Activated T-cell treated with anti-CD3 and anti-CD28 coated beads, Interleukin-2, amount 50 U/mL, for 24 hours (primary cell): ENCODE results near the gene ACSS1.

ENCODE experiments used
- DNase-seq: peaks from one replicate; pipeline ENCODE4 v3.0.0-alpha.2; 2020
- H3K27ac Mint-ChIP-seq: 2 replicates; pipeline ENCODE4 v1.8.0; 2020; ENCODE audit warnings: mild to moderate bottlenecking, mixed read lengths
- H3K27me3 Mint-ChIP-seq: 2 replicates; pipeline ENCODE4 v1.8.0; 2020; ENCODE audit warnings: mixed read lengths
- H3K36me3 Mint-ChIP-seq: 2 replicates; pipeline ENCODE4 v1.8.0; 2020; ENCODE audit warnings: low read depth, mixed read lengths
- H3K4me1 Mint-ChIP-seq: 2 replicates; pipeline ENCODE4 v1.8.0; 2020; ENCODE audit warnings: low read depth, mixed read lengths
- H3K4me3 Mint-ChIP-seq: 2 replicates; pipeline ENCODE4 v1.8.0; 2020; ENCODE audit warnings: mild to moderate bottlenecking, moderate library complexity, mixed read lengths
- H3K9me3 Mint-ChIP-seq: 2 replicates; pipeline ENCODE4 v1.8.0; 2020; ENCODE audit warnings: mixed read lengths

The ACSS1 gene

DNA sequence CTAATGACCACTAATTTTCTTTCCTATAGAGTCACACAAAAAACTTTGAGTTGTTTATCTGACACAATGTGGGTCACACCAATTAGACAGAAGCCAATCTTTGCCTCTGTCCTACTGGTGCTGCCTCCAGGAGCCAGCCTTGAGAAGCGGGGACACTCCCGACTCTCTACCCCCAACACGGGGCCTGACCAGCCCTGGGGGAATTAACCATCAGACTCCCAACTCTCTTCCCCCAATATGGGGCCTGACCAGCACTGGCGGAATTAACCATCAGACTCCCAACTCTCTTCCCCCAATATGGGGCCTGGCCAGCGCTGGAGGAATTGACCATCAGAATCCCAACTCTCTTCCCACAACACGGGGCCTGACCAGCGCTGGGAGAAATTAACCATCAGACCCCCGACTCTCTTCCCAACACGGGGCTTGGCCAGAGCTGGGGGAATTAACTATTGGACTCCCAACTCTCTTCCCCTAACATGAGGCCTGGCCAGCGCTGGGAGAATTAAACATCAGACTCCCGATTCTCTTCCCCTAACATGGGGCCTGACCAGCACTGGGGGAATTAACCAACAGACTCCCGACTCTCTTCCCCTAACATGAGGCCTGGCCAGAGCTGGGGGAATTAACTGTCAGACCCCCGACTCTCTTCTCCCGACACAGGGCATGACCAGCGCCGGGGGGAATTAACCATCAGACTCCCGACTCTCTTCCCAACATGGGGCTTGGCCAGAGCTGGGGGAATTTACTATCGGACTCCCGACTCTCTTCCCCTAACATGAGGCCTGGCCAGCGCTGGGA, 96.4 kb downstream of the ACSS1 start:
- peak overlapping the region; percentile 76 for H3K27ac Mint-ChIP-seq
- no peaks in the 10 kb centered on the region for H3K9me3 Mint-ChIP-seq
- no peaks in the 10 kb centered on the region for H3K27me3 Mint-ChIP-seq
- peaks cover 40% of the 10 kb centered on the region for H3K4me1 Mint-ChIP-seq
- no peak for DNase-seq
- H3K4me3 Mint-ChIP-seq = no peak overlapping the region
- H3K36me3 Mint-ChIP-seq = peaks cover 94% of the 10 kb centered on the region

GRCh38 chr20:24960861-24961260, 97.1 kb downstream of the ACSS1 start:
- H3K27me3 Mint-ChIP-seq = no peaks in the 10 kb centered on the region
- DNase-seq = no peak
- peaks cover 94% of the 10 kb centered on the region for H3K36me3 Mint-ChIP-seq
- H3K27ac Mint-ChIP-seq = peak overlapping the region; percentile 76
- H3K9me3 Mint-ChIP-seq = no peaks in the 10 kb centered on the region
- H3K4me1 Mint-ChIP-seq = peaks cover 43% of the 10 kb centered on the region
- H3K4me3 Mint-ChIP-seq = no peak overlapping the region

DNA sequence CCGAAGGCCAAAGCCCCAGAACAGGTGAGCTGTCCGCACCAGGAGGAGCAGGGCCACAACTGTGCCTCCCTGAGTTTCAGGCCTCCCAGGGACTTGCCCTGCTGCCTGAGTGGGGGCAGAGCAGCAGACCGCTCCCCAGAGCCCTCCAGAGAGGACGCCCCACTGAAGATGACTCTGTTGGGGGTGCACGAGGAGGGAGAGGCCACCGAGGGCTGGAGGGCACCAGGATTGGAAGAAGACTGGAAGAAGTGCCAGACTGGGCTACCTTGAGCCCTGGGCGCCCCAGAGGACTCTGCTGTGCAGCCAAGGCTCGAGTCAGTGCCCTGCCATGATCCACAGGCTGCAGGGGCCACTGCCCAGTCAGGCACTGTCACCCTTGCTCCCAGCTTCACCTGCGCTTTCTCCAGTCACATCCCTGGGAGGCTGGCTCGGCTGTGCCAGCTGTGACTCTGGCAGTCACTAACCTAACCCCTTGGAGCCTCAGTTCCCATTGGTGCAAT, 97.6 kb downstream of the ACSS1 start:
- DNase-seq = no peak
- H3K4me3 Mint-ChIP-seq = no peak overlapping the region
- peaks cover 94% of the 10 kb centered on the region for H3K36me3 Mint-ChIP-seq
- H3K9me3 Mint-ChIP-seq = no peaks in the 10 kb centered on the region
- H3K27ac Mint-ChIP-seq = peak overlapping the region; percentile 76
- H3K27me3 Mint-ChIP-seq = no peaks in the 10 kb centered on the region
- H3K4me1 Mint-ChIP-seq = peaks cover 44% of the 10 kb centered on the region

- Mint-ChIP-seq H3K27me3 (no peaks in the 10 kb centered on the region), H3K9me3 (no peaks in the 10 kb centered on the region), H3K4me1 (peaks cover 44% of the 10 kb centered on the region), H3K36me3 (peaks cover 92% of the 10 kb centered on the region), H3K27ac (peak overlapping the region; percentile 76), H3K4me3 (no peak overlapping the region)
- no peak for DNase-seq
These were observed 98.2 kb downstream of the ACSS1 start for GRCh38 chr20:24959591-24960301.

DNA sequence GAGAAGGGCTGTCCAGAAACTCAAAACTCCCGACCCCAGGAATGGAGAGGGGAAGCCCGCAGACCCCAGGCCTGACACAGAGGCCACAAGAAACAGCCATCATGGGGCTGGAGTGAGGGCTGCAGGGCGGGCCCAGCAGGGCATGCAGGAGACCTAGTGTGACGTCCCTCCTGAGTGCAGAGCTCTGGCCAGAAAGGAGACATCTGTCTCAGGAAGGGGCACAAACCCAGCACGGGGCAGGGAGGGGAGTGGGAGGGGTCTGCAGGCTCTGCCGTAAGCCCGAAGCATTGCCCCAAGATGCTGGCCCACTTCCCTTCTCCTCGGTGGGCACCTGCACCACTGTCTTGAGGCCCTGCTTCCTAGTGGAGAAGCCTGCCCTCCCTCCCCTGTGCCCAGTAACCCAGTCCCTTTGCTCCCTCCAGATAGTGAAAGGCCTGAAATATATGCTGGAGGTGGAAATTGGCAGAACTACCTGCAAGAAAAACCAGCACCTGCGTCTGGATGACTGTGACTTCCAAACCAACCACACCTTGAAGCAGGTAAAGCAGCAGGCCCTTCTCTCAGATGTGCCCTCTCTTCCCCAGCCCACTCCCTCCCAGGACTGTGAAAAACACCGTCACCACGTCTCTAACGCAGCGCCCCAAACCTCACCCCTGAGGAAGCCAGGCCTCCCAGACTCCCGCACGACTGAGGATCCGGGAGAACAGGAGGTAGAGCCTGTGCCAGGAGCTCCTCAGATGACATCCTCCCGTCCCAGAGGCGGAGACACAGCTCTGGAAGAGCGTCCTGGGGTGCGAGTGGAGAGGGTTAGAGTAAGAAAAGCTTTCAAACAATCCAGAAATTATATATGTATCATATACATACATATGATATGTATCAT, 99.2 kb downstream of the ACSS1 start:
- Mint-ChIP-seq H3K27ac (peak overlapping the region; percentile 47), H3K9me3 (no peaks in the 10 kb centered on the region), H3K27me3 (no peaks in the 10 kb centered on the region), H3K4me1 (peaks cover 46% of the 10 kb centered on the region), H3K36me3 (peaks cover 91% of the 10 kb centered on the region), H3K4me3 (no peak overlapping the region)
- DNase-seq = no peak

DNA sequence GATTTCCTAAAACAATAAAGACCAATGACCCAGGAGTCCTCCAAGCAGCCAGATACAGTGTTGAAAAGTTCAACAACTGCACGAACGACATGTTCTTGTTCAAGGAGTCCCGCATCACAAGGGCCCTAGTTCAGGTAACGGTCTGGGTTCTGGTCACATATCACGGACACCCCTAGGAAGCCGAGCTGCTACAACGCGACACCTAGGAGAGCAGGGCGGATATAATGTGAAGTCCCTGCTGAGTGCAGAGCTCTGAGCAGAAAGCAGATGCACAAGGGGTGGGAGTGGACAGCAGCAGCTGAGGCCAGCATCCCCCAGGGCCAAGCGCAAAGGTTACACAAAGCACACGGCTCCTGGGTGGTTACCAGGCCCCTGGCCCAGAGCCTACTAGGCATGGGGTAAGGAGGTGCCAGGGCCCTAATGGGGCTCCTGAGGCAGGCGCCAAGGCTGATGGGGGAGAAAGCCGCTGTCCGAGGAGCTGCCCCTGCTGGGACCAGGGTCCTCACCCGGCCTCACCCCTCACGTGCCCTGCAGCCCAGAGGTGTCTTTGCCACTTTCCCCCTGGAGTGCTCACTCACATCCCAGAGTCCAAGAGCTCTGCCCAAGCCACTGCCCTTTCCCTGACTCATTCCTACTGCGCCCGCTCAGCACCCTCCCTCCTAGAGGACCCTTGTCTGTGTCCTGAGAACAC, 100.5 kb downstream of the ACSS1 start:
- peak overlapping the region; percentile 64 for H3K27ac Mint-ChIP-seq
- peaks cover 53% of the 10 kb centered on the region for H3K4me1 Mint-ChIP-seq
- peaks cover 88% of the 10 kb centered on the region for H3K36me3 Mint-ChIP-seq
- H3K4me3 Mint-ChIP-seq = no peak overlapping the region
- H3K9me3 Mint-ChIP-seq = no peaks in the 10 kb centered on the region
- DNase-seq = no peak
- no peaks in the 10 kb centered on the region for H3K27me3 Mint-ChIP-seq
